ENCODE measurements around the gene PNMA5. TPM values are rescaled to one million over a fixed set of nuclear protein-coding genes. Genes with fewer than 3 reads are reported as not detected.
"Not testable (repeated sequence)": the region's sequence is repeated elsewhere in the genome, so short reads cannot be mapped to it uniquely, and the experiment has no call there.

PNMA5 gene
- total RNA-seq, 2 donors from 2014 or later = not detected

DNA sequence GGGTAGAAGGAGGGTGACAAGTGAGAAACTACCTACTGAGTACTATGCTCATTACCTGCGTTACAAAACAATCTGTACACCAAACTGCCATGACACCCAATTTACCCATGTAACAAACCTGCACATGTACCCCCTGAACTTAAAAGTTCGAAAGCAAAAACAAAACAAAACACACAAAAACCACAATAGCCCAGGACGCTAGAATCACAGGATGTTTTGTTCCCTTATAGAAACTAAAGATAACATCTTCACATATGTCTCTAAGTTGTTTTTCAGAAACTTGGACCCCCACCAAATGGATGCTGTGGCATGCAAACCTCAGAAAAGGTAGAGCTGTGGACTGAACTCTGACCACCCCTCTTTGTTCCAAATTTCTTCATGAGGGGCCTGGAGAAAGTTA lies 25.2 kb upstream of the PNMA5 start:
- TF ChIP-seq, protein P1, sequence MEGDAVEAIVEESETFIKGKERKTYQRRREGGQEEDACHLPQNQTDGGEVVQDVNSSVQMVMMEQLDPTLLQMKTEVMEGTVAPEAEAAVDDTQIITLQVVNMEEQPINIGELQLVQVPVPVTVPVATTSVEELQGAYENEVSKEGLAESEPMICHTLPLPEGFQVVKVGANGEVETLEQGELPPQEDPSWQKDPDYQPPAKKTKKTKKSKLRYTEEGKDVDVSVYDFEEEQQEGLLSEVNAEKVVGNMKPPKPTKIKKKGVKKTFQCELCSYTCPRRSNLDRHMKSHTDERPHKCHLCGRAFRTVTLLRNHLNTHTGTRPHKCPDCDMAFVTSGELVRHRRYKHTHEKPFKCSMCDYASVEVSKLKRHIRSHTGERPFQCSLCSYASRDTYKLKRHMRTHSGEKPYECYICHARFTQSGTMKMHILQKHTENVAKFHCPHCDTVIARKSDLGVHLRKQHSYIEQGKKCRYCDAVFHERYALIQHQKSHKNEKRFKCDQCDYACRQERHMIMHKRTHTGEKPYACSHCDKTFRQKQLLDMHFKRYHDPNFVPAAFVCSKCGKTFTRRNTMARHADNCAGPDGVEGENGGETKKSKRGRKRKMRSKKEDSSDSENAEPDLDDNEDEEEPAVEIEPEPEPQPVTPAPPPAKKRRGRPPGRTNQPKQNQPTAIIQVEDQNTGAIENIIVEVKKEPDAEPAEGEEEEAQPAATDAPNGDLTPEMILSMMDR (IDR thresholded peaks at IDR 0.05) = no peak
- ATAC-seq (ENCODE audit: insufficient number of reproducible peaks, low FRiP score, low read depth) (no peak), DNase-seq (ENCODE audit: low spot score) (no peak)
- H3K4me1 ChIP-seq (ENCODE audit: control insufficient read depth in 1 of 2, low read depth in 2 of 2) = no peaks in the 10 kb centered on the region
- H3K9me3 ChIP-seq = no peaks in the 10 kb centered on the region
- no peaks in the 10 kb centered on the region for H3K27me3 ChIP-seq (replicated peaks; ENCODE audit: insufficient read depth)
- no peak overlapping the region for H3K4me3 ChIP-seq
- H3K36me3 ChIP-seq = no peaks in the 10 kb centered on the region
- H3K27ac ChIP-seq = no peak overlapping the region

- H3K4me1 ChIP-seq (ENCODE audit: control insufficient read depth in 1 of 2, low read depth in 2 of 2); H3K4me3 ChIP-seq; ATAC-seq (ENCODE audit: insufficient number of reproducible peaks, low FRiP score, low read depth); H3K27me3 ChIP-seq (replicated peaks; ENCODE audit: insufficient read depth); H3K27ac ChIP-seq; H3K9me3 ChIP-seq; H3K36me3 ChIP-seq; DNase-seq (ENCODE audit: low spot score): not testable (repeated sequence)
Observed at GRCh38 chrX:153017174-153017573, 23.3 kb upstream of the PNMA5 start.

DNA sequence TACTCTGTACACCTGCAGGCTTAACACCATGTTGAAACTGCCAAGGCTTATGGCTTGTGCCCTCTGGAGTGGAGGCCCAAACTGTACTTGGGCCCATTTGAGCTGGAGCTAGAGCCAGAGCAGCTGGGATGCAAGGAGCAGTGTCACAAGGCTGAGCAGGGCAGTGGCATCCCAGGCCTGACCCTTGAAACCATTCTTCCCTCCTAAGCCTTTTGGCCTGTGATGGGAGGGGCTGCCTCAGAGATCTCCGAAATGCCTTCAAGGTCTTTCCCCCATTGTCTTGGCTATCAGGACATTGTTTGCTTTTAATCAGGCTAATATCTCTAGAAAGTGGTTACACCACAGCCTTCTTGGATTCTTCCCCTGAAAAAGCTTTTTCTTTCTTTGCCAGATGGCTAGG lies 10.9 kb upstream of the PNMA5 start:
- no peak for DNase-seq (ENCODE audit: low spot score)
- no peaks in the 10 kb centered on the region for H3K27me3 ChIP-seq (replicated peaks; ENCODE audit: insufficient read depth)
- H3K4me1 ChIP-seq (ENCODE audit: control insufficient read depth in 1 of 2, low read depth in 2 of 2) = no peaks in the 10 kb centered on the region
- no peak overlapping the region for H3K4me3 ChIP-seq
- H3K36me3 ChIP-seq = no peaks in the 10 kb centered on the region
- H3K27ac ChIP-seq = no peak overlapping the region
- no peak for ATAC-seq (ENCODE audit: insufficient number of reproducible peaks, low FRiP score, low read depth)
- no peaks in the 10 kb centered on the region for H3K9me3 ChIP-seq
- TF ChIP-seq, protein P1 (IDR thresholded peaks at IDR 0.05) = no peak

- ATAC-seq (ENCODE audit: insufficient number of reproducible peaks, low FRiP score, low read depth) (no peak), DNase-seq (ENCODE audit: low spot score) (no peak)
- TF ChIP-seq, protein P1 (IDR thresholded peaks at IDR 0.05) = no peak
- no peak overlapping the region for H3K4me3 ChIP-seq
- H3K36me3 ChIP-seq = no peaks in the 10 kb centered on the region
- H3K9me3 ChIP-seq = no peaks in the 10 kb centered on the region
- no peaks in the 10 kb centered on the region for H3K4me1 ChIP-seq (ENCODE audit: control insufficient read depth in 1 of 2, low read depth in 2 of 2)
- H3K27ac ChIP-seq = no peak overlapping the region
- no peaks in the 10 kb centered on the region for H3K27me3 ChIP-seq (replicated peaks; ENCODE audit: insufficient read depth)
Observed at GRCh38 chrX:153003981-153004380, 10.1 kb upstream of the PNMA5 start.

GRCh38 chrX:153002182-153002581 lies 8.3 kb upstream of the PNMA5 start:
- not testable (repeated sequence) for H3K27ac ChIP-seq; H3K4me1 ChIP-seq (ENCODE audit: control insufficient read depth in 1 of 2, low read depth in 2 of 2); H3K36me3 ChIP-seq; H3K27me3 ChIP-seq (replicated peaks; ENCODE audit: insufficient read depth); H3K4me3 ChIP-seq; ATAC-seq (ENCODE audit: insufficient number of reproducible peaks, low FRiP score, low read depth); DNase-seq (ENCODE audit: low spot score); H3K9me3 ChIP-seq

DNA sequence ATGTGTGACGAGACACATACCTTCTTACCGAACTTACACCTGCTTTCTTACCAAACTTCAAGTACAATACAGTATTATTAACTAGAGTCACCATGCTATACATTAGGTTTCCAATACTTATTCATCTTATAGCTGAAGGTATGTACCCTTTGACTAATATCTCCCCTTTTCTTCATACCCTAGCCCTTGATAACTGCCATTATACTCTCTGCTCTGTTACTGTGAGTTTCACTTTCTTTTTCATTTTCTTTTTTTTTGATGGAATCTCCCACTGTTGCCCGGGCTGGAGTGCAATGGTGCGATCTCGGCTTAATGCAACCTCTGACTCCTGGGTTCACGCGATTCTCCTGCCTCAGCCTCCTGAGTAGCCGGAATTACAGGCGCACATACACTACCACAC lies 3.4 kb upstream of the PNMA5 start:
- Histone ChIP-seq H3K36me3 (no peaks in the 10 kb centered on the region), H3K27ac (no peak overlapping the region), H3K9me3 (no peaks in the 10 kb centered on the region), H3K4me3 (no peak overlapping the region), H3K27me3 (replicated peaks; ENCODE audit: insufficient read depth) (no peaks in the 10 kb centered on the region), H3K4me1 (ENCODE audit: control insufficient read depth in 1 of 2, low read depth in 2 of 2) (no peaks in the 10 kb centered on the region)
- TF ChIP-seq, protein P1 (IDR thresholded peaks at IDR 0.05) = no peak
- ATAC-seq (ENCODE audit: insufficient number of reproducible peaks, low FRiP score, low read depth) = no peak
- no peak for DNase-seq (ENCODE audit: low spot score)

Data from thoracic aorta (tissue), 2 donors.